ENCODE measurements around the gene NRN1L.
"Not testable (repeated sequence)": the region's sequence is repeated elsewhere in the genome, so short reads cannot be mapped to it uniquely, and the experiment has no call there.

The NRN1L gene

GRCh38 chr16:67883146-67883871, 1.4 kb upstream of the NRN1L start:
- DNase-seq: no peak

GRCh38 chr16:67883872-67884261, 818 bp upstream of the NRN1L start:
- peak; percentile 63 for DNase-seq

GRCh38 chr16:67885545-67885944, 860 bp downstream of the NRN1L start:
- DNase-seq: no peak

DNA sequence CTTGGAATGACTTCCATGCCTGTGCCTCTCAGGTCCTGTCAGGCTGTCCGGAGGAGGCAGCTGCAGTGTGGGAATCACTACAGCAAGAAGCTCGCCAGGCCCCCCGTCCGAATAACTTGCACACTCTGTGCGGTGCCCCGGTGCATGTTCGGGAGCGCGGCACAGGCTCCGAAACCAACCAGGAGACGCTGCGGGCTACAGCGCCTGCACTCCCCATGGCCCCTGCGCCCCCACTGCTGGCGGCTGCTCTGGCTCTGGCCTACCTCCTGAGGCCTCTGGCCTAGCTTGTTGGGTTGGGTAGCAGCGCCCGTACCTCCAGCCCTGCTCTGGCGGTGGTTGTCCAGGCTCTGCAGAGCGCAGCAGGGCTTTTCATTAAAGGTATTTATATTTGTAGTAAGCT, 1.3 kb downstream of the NRN1L start:
- DNase-seq: no peak

- peak; percentile 40 for DNase-seq
These were observed 1.7 kb downstream of the NRN1L start for GRCh38 chr16:67886387-67886786.

GRCh38 chr16:67888331-67888730, 3.6 kb downstream of the NRN1L start:
- DNase-seq: peak; percentile 38

DNA sequence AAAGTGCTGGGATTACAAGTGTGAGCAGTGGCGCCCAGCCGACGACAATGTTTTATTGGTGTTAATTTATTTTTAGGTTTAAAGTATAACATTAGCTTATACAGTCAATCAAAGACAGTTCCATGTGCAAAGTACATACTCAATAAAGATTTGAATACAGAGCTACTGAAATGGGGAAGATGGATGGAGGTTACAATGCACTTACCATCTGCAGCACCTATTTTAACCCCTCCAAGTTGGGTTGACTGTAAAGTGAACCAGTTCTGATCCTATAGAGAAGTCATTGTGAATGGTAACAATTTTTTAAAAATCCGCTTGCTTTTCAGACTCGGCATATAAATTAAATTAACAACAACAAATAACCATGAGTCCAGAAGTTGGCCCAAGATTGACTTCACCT, 7.7 kb downstream of the NRN1L start:
- no peak for DNase-seq

GRCh38 chr16:67892899-67893742, 8.4 kb downstream of the NRN1L start, which contains the start of gene PSKH1:
PSKH1 (plus strand) TSS chr16:67893254; CDS start chr16:67908750, 15,496 bp downstream.
- peak; percentile 96 for DNase-seq

DNA sequence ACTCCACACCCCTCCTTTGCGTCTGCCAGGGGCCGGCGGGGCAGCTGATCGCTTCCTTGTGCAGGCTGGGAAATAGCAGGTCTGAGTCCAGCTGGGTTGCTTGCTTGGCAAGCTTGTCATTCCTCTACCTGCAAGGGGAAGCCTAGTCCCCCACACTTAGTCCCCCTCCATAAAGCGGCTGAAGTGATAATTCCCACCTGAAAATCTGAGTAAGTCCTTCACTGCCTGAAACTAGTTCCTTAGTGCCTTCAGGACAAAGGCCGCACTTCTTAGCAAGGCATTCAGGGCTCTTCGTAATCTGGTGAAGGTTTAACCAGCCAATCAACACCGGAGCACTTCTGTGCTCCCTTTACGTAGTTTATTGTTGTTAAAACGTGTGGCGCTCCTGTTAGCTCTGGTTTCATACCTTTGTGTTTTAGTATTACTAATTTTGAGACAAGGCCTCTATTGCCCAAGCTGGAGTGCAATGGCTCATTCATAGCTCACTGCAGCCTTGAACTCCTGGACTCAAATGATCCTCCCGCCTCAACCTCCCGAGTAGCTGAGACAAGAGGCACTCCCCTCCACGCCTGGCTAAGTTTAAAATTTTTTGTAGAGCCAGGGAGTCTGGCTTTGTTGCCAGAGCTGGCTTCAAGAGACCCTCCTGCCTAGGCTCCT, 9.2 kb downstream of the NRN1L start:
- peak; percentile 42 for DNase-seq

DNA sequence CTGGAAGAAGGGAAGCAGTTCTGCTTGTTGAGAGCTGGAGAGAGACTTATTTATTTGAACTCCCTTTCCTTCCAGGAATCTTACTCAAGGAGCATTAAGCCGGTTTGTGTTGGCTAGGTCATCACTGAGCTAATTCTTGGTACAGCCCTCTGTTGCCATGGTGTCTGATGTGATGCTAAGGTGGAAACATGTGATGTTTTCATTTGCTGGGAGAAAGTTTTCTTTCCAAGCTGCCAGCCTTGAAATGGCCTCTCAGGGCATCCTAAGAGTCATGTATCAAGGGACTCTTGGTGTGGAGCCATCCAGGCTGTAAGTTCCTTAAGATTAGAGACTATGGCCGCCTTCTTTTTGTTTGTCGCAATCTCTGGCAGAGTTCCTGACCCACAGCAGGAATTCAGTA, 12.5 kb downstream of the NRN1L start:
- no peak for DNase-seq

GRCh38 chr16:67901734-67902133, 17.0 kb downstream of the NRN1L start:
- no peak for DNase-seq

- no peak for DNase-seq
These were observed 18.1 kb downstream of the NRN1L start for GRCh38 chr16:67902831-67903230.

GRCh38 chr16:67907397-67908180, 22.9 kb downstream of the NRN1L start:
- peak; percentile 45 for DNase-seq

- DNase-seq: no peak
These were observed 24.5 kb downstream of the NRN1L start for GRCh38 chr16:67909056-67909742.

DNA sequence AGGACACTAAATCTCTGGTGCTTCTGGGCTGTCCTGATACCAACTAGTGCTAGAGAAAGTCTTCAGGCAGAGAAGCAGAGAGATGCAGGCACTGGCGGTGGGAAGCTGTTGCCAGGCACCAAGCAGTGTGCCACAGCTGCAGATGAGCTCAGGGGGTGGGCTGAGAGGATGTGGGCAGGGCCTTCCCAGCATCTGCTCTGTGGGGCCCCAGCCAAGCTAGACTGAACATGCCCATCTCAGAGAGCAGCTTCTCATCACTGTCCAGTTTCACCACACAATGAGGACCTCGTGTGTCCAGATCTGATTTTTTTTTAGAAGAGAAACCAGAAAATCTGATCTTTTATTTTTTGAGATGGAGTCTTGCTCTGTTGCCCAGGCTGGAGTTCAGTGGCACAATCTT, 25.5 kb downstream of the NRN1L start:
- no peak for DNase-seq

DNA sequence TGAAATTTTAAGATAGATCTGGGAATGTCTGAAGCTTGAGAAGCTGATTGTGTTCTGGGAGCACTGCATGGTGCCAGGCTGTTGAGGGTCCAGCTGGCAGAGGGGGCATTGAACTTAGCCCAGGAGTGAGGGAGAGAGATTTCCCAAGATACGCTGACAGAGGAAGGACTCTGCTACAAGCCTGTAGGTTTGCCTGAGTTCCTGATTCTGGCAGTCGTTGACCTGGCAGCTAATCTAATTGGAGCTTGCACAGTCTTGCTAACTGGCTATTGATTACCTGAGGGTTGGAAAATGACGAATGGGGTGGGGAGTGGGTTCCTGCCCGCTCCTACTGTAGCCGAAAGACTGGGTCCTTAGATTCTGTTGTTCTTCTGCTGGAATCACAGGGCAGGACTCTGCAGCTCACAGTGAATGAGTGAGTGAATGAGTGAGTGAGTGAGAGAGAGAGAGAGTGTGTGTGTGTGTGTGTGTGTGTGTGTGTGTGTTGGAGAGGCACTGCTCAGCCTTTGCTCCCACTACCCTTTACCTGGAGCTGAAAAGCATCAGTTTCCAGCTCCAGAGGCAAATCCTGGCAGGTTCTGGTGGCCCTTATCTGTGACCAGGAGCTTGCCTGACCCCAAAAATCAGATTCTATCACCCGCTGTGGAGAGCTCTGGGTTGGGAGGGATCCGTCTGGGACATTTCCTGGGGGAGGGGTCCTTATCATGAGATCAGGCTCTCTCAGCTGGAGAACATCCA, 30.2 kb downstream of the NRN1L start:
- no peak for DNase-seq

DNA sequence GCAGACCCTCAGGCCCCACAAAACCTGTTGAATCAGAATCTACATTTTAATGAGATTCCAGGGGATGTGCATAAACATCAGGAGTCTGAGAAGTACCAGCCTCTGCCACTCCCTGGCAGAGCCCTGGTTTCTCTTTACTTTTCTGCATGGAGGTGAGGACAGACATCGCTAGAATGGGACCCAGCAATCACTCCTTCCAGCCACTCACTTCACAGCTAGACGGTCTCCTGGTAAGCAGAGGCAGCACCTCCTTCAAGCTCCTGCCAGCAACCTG, 30.7 kb downstream of the NRN1L start:
- DNase-seq: not testable (repeated sequence)

DNA sequence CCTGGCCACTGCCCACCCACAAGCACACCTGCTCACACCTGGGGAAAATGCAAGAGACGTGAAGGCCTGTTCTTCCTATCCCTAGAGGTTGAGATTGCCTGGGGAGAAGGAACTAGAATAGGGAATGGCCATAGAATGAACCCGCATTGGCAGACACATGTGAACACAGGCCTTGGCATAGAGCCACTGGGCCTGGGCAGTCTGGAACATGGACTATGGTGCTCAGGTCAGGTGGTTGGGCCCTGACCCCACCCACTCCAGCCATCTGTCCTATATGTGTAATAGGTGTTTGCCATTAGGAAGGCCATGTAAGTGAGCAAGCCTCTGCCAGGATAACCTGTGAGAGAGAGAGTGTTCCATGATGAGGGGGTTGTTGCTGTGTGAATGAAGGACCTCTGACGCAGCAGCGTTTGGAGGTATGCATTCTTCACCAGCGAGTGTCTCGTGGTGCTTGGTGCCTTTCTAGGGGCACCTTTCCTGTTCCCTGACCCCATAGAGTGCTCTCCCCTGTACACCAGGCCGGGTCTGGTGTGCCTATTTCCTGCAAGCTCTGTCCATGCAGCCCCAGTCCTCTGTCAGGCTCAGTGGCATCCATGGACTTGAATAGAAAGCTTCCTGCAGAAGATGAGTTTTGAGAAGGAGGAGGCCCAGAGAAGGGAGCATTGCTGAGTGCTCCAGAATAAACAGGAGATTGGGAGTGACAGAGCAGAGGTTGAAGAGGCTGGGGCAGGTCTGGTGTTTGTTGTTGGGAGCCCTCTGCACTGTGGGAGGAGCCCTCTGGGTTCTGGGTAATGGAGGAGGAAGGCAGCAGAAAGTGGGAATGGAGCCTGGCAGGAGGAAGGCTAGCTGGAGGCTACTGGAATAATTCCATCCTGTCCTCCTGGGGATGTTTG, 31.4 kb downstream of the NRN1L start:
- DNase-seq: no peak

DNA sequence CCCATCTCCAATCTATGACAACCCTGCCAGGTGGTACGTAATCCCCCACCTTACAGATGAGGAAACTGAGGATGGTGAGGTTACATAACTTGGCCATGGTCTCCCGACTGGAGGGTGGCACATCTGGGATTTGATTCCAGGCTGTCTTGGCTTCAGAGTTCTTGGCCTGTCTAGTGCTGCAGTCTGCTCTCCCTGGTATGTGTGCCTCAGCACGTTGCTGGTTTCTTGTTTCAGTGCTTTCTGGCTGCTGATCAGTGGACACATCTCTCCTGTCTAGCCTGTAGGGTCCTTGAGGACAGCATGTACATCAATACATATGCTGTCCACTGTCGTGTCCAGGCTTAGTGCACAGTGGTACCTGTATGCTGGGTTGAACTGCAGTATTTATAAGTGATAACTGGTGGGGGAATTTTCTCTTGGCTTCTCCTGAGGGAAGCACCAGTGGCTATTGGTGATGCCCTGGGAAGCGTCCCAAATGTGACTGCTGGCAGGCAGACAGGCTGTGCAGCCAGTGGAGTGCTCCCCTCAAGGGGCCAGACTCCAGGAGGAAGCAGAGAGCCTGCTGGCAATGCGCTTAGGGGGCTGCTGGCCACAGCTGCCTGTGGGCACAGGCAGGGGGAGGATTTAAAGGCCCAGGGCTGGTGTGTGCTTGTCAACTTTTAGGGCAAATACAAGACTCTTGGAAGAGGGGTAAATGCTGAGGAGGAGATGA, 32.6 kb downstream of the NRN1L start:
- DNase-seq: no peak

GRCh38 chr16:67917852-67918236, 33.2 kb downstream of the NRN1L start:
- DNase-seq: no peak

Measured in NCI-H82 (cell line).